Nephron progenitor cell (in vitro differentiated cells): ENCODE data around the gene LYG1.
"Not testable (repeated sequence)": the region's sequence is repeated elsewhere in the genome, so short reads cannot be mapped to it uniquely, and the experiment has no call there.

Source experiments
- DNase-seq: peaks from one replicate; pipeline ENCODE4 v3.0.0; 2021
- H3K27ac Mint-ChIP-seq: 2 replicates; pipeline ENCODE4 v1.8.0; 2021; ENCODE audit warnings: mild to moderate bottlenecking, moderate library complexity, mixed read lengths
- H3K27me3 Mint-ChIP-seq: 2 replicates; pipeline ENCODE4 v1.8.0; 2021; ENCODE audit warnings: mild to moderate bottlenecking, low read depth, mixed read lengths; ENCODE audit not compliant: poor library complexity
- H3K36me3 Mint-ChIP-seq: 2 replicates; pipeline ENCODE4 v1.8.0; 2021; ENCODE audit warnings: low read depth, mixed read lengths
- H3K4me1 Mint-ChIP-seq: 2 replicates; pipeline ENCODE4 v1.8.0; 2021; ENCODE audit warnings: mixed read lengths
- H3K4me3 Mint-ChIP-seq: 2 replicates; pipeline ENCODE4 v1.8.0; 2021; ENCODE audit warnings: mild to moderate bottlenecking, moderate library complexity, mixed read lengths
- H3K9me3 Mint-ChIP-seq: 2 replicates; pipeline ENCODE4 v1.8.0; 2021; ENCODE audit warnings: mild to moderate bottlenecking, moderate library complexity, mixed read lengths
- TF ChIP-seq, protein P1 (sequence below): fragments of 200-600 bp; sonication (generic); IDR thresholded peaks from 2 replicates; pipeline ENCODE4 v1.5.0; 2021; ENCODE audit warnings: antibody characterized with exemption

Gene LYG1

GRCh38 chr2:99301097-99301496, at the start of gene LYG1:
Gene LYG1 (minus strand): TSS chr2:99301197. CDS start chr2:99295670, 5,527 bp downstream.
- not testable (repeated sequence) for H3K9me3 Mint-ChIP-seq, H3K27me3 Mint-ChIP-seq, DNase-seq, H3K4me3 Mint-ChIP-seq, H3K27ac Mint-ChIP-seq, H3K4me1 Mint-ChIP-seq
- H3K36me3 Mint-ChIP-seq = peaks cover 59% of the 10 kb centered on the region

DNA sequence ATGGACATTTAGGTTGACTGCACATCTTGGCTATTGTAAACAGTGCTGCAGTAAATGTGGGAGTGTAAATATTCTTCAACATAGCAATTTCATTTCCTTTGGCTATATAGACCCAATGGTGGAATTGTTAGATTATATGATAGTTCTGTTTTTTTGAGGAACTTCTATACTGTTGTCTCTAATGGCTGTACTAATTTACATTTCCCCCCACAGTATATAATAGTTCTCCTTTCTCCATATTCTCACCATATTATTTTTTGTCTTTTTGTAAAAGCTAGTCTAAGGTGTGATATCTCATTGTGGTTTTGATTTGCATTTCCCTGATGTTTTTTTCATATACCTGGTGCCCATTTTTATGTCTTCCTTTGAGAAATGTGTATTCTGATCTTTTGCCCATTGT, 49.2 kb upstream of the LYG1 start:
- Mint-ChIP-seq H3K9me3 (no peaks in the 10 kb centered on the region), H3K27ac (no peak overlapping the region), H3K4me1 (no peaks in the 10 kb centered on the region), H3K4me3 (no peak overlapping the region), H3K36me3 (peaks cover 5% of the 10 kb centered on the region), H3K27me3 (no peaks in the 10 kb centered on the region)
- no peak for DNase-seq
- TF ChIP-seq, protein P1, sequence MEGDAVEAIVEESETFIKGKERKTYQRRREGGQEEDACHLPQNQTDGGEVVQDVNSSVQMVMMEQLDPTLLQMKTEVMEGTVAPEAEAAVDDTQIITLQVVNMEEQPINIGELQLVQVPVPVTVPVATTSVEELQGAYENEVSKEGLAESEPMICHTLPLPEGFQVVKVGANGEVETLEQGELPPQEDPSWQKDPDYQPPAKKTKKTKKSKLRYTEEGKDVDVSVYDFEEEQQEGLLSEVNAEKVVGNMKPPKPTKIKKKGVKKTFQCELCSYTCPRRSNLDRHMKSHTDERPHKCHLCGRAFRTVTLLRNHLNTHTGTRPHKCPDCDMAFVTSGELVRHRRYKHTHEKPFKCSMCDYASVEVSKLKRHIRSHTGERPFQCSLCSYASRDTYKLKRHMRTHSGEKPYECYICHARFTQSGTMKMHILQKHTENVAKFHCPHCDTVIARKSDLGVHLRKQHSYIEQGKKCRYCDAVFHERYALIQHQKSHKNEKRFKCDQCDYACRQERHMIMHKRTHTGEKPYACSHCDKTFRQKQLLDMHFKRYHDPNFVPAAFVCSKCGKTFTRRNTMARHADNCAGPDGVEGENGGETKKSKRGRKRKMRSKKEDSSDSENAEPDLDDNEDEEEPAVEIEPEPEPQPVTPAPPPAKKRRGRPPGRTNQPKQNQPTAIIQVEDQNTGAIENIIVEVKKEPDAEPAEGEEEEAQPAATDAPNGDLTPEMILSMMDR = no peak

DNA sequence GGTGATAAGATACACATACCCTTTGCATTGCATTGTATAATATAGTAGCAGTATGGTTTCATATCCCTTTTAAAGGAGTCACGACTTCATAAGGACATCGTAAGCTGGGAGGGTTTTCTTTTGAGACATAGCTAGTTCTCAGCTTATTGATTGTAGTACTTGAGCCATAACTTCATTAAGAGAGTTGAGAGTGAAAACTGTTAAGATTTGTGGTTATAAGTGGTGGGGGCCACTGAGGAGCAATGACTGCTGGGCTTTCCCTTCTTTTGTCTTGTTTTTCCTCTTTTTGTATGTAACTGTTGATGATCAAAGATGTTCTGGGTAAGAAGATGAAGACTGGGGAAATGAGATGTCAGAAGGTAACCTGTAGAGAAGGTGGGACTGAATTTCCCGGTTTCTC, 47.2 kb upstream of the LYG1 start:
- no peaks in the 10 kb centered on the region for H3K9me3 Mint-ChIP-seq

DNA sequence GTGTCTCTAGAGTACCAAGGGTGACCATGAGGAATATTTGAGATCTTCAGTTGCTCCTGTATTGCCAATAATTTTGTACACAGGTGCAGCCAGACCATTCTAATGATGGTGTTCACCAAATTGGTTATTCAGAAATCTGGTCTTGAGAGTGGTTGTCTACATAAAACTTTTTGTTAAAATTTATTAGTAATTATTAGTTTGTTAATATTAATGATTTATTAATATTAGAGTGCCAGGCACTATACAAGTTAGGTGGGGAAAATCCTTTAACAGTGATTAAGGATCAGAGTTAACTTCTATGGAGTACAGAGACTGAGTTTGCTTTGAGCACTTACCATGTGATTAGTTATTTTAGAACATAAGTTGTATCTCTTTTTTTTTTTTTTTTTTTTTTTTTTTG, 45.2 kb upstream of the LYG1 start:
- Mint-ChIP-seq H3K4me1 (no peaks in the 10 kb centered on the region), H3K36me3 (peaks cover 17% of the 10 kb centered on the region), H3K27ac (no peak overlapping the region), H3K4me3 (no peak overlapping the region), H3K27me3 (no peaks in the 10 kb centered on the region), H3K9me3 (no peaks in the 10 kb centered on the region)
- TF ChIP-seq, protein P1 = no peak
- no peak for DNase-seq

More for the DNA sequence above, 47.2 kb upstream of the LYG1 start:
- no peaks in the 10 kb centered on the region for H3K4me1 Mint-ChIP-seq
- no peak overlapping the region for H3K27ac Mint-ChIP-seq
- TF ChIP-seq, protein P1 = no peak
- H3K4me3 Mint-ChIP-seq = no peak overlapping the region
- peaks cover 16% of the 10 kb centered on the region for H3K36me3 Mint-ChIP-seq
- no peak for DNase-seq
- H3K27me3 Mint-ChIP-seq = no peaks in the 10 kb centered on the region

GRCh38 chr2:99345446-99345845, 44.4 kb upstream of the LYG1 start:
- not testable (repeated sequence) for H3K4me3 Mint-ChIP-seq, H3K27me3 Mint-ChIP-seq, DNase-seq, H3K4me1 Mint-ChIP-seq, H3K27ac Mint-ChIP-seq, H3K9me3 Mint-ChIP-seq
- peaks cover 17% of the 10 kb centered on the region for H3K36me3 Mint-ChIP-seq

GRCh38 chr2:99342536-99342935, 41.5 kb upstream of the LYG1 start:
- Mint-ChIP-seq H3K27me3 (no peaks in the 10 kb centered on the region), H3K4me1 (peaks cover 13% of the 10 kb centered on the region), H3K36me3 (peaks cover 17% of the 10 kb centered on the region), H3K27ac (peak overlapping the region; percentile 72), H3K4me3 (no peak overlapping the region), H3K9me3 (no peaks in the 10 kb centered on the region)
- DNase-seq = no peak
- TF ChIP-seq, protein P1 = no peak

DNA sequence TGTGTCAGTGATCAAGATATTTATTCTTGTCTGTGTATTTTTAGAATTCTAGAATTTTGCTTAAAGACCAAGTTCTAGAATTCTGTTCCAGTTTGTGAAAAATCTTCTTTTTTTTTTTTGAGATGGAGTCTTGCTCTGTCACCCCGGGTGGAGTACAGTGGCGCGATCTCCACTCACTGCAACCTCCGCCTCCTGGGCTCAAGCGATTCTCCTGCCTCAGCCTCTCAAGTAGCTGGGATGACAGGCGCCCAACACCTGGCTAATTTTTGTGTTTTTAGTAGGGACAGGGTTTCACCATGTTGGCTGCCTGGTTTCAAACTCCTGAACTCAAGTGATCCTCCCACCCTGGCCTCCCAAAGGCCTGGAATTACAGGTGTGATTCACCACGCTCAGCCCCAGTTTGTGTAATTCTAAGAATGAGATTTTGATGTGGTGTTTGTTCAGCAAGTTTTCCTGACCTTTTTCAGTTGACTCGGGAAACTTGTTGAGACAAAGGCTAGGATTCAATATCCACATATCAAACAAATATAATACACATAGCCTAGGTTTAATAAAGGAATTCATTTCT, 39.8 kb upstream of the LYG1 start:
- Mint-ChIP-seq H3K4me1 (peaks cover 16% of the 10 kb centered on the region), H3K27ac (no peak overlapping the region), H3K27me3 (no peaks in the 10 kb centered on the region), H3K36me3 (peaks cover 17% of the 10 kb centered on the region), H3K4me3 (no peak overlapping the region), H3K9me3 (no peaks in the 10 kb centered on the region)
- DNase-seq = no peak
- TF ChIP-seq, protein P1 = no peak
